ENCODE data around the gene KRT34.
"Not testable (repeated sequence)": the region's sequence is repeated elsewhere in the genome, so short reads cannot be mapped to it uniquely, and the experiment has no call there.

KRT34 gene

DNA sequence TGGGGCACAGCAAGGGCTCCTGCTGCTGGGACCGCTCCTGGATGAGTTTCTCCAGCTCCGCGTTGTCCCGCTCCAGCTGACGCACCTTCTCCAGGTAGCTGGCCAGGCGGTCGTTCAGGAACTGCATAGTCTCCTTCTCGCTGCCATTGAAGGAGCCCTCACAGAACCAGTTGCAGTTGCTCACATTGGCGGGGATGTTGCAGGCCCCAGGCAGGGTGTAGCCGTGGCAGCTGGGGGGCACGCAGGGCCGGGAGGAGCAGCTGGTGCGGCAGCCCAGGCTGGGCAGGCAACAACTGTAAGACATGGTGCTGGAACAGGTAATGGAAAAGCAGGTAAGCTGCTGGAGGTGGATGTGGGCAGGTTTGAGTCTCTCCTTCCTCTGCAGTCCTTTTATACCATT lies at the start of gene KRT34:
Gene KRT34, minus strand, starts transcription at position 364 of the 400 bp plus-strand sequence. Its CDS starts 60 bp downstream, at position 304.
- not testable (repeated sequence) for DNase-seq

DNA sequence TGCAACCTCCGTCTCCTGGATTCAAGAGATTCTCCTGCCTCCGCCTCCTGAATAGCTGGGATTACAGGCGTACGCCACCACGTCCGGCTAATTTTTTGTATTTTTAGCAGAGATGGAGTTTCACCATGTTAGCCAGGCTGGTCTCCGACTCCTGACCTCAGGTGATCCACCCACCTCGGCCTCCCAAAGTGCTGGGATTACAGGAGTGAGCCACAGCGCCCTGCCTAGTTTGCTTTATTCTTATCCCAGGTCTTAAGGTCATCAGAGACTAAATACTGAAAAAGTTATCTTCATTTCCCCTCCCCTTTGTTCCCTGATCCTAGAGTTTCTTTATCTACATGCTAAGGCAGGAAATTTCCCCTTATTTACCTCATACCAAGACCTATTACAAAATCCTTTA lies 48.3 kb upstream of the KRT34 start:
- not testable (repeated sequence) for DNase-seq

DNA sequence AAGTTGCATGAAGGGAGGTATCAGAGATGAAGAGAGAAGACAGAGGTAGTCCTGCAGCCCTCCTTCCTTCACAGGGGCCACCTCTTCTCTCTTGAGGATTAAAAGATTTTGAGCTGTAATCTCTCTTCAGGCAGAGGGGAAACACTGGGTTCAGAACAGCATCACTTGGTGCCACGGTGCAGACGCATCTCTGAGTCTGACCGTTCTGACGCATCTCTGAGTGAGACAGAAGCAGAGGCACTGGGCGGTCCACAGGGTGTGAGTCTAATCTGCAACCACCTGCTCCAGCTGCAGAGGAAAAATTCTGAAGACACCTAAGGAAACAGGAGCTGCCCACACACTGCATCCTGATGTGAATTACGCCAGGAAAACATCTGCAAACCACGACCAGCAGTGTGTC lies 47.6 kb upstream of the KRT34 start:
- DNase-seq: no peak

DNA sequence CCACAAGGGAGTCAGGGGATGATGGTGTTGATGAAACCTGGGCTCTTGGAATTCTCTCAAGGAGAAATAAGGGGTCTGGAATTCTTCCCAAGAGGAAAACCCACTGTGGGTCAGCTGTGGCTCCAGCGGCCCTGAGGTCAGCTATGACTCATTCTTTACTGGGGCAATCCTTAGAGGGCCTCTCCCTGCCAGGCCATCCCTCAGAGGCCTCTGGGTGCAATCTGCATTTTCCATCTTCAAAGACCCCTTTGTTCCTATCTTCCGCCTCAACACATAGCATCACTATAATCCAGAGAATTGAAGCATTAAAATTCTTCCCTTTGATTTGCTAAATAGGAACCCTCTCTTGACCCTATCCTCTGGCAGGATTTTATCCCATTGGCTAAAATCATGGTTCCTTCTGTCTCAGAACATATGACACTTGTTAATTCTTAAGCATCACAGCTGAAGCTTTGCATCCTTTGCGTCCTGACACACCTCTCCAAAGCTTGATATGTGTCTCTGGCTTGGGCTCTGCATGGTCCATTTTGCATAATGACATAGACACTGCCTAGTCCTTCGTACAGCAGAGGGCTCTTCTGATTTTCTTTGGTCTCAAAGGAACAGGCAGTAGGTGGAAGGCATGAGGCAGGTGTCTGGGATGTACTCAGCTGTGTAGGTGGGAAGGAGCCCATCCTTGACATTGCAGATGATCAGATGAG lies 46.6 kb upstream of the KRT34 start:
- no peak for DNase-seq

DNA sequence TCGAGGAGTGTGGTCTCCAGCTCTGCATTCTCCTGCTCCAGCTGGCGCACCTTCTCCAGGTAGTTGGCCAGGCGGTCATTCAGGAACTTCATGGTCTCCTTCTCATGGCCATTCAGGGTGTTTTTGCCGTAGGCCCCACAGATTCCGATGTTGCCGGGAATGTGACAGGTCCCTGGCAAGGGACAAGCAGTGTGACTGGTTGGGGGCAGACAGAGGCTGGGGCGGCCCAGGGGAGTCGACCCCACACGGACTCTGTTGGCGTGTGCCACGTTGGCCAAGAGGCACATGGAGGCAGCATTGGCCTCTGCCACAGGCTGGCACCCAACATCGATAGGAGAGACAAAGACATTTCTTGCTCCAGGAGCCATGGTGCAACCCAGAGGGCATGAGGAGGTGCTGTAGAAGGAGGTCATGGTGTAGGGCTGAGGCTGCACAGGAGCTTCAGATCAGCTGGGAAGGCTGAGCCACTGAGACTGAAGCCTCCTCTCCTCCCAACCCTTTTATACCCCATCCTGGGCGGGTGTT lies 42.1 kb upstream of the KRT34 start, which contains the start of gene KRT37:
Gene KRT37, minus strand, starts transcription at position 475 of the 525 bp plus-strand sequence. Its CDS starts 62 bp downstream, at position 413.
- no peak for DNase-seq

DNA sequence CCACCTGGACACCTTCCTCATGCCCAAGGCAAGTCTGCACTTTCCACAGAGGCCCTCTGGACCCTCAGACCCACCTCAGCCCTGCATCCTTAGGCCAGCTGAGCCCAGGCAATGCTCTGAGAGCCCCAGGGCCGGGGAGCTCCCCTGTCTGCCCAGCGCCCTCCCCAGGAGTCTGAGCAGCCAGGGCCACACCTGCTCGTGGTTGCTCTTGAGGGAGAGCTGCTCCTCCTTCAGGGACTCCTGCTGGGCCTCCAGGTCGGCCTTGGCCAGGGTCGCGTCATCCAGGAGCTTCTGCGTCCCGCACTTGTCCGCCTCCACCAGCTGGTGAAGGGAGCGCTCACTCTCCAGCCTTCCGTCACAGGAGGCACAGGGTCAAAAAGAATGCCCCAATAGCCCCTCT lies 40.5 kb upstream of the KRT34 start:
- DNase-seq: not testable (repeated sequence)

DNA sequence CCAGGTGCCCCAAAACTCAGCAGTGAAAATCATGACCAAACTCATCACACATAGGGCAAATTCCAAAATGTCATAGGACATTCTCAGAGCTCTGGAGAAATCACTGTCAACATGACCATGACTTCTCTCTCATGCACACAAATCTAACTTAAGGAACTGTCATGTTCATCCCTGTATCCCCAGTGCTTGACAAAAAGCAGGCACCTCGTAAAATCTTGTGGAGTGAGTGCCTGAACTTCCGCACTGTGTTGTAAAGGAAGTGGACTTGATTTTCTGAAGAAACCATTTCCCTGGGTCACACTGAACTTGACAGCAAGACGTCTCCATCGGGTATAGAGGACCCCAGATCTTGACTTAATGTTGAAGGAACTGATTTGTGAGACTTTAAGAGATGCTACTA lies 39.5 kb upstream of the KRT34 start:
- DNase-seq: no peak

DNA sequence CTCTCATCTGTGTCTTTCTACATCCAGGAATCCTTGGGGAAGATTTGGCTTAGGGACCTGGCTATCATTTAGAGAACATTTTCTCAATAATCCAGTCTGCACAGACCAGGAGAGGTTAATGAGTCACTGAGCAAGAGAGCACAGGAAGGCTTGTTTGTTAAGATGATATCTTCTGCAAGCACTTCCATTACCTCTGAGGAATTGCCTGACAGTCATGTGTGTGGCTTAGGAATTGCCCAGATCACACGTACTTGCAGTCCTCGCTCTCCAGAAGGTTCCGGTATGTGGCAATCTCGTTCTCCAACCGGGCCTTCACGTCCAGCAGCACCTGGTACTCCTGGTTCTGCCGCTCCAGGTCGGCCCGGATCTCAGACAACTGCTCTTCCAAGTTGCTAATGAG lies 39.0 kb upstream of the KRT34 start:
- no peak for DNase-seq

DNA sequence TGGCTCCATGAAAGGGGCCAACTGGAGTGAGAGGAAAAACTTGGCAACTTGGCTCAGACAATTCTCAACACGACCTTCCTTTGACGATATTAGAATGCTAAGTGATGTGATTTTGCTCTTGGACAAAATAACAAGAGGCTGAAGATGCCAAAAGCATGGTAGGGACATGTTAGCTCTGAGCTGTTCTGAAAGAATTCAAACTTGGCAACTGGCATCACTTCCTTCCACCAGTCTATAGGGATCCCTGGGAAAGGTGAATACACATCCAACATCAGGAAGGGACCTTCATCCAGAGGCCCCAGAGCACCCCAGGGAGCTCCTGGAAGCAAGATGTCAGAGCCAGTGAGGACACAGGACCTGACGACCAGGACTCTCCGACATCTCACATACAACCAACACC lies 38.0 kb upstream of the KRT34 start:
- no peak for DNase-seq

DNA sequence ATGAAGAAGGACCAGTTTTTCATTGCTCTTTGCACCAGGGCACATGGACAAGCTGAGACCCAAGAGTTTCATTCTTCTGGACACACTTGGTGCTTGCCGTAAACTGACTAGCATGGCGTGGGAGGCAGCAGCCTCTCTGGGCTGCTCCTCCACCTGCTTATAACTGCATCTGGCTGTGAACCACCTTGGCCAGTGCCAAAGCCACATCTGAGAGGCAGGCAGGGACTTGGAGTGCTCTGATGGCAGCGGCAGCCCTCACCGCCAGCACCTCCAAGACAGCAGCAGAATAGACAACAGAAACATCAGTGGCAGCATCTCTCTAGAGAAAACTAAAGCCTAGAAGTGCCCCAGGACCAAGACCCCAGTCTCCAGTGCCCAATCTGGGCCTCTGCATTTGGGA lies 37.6 kb upstream of the KRT34 start:
- peak; percentile 32 for DNase-seq

DNA sequence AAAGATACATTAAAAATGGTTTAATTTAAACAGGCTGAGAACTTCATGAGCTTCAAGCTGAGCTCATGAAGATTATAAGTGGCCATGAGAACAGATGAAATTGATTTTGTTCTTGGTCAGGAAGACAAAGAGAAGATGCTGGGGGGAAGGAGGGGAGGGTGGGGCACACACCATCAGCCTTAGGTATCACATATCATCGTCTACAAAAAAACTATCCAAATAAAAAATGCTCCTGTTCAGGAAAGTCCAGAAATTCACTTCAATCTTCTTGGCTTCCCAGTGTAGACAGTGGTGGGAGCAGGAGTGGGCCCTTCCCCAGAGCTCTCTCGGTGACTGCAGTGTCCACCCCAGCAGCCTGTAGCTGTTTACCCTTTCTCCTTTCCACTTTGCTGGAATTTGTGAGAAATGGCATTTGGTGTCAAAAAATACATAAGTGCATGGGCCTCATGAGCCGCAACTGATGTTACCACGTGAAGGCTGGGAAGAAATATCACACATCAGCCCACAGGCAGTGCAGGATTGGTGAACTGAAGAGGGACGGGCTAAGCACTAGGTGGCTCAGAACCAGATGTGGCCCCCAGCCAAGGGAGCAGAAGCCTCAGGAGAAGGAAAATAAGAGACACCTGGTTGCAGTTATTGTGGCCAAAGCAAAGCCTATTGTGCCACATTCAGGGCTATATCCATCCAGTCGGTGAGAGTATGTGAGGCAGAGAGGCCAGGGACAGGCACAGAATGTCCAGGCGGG lies 36.2 kb upstream of the KRT34 start:
- DNase-seq: no peak

DNA sequence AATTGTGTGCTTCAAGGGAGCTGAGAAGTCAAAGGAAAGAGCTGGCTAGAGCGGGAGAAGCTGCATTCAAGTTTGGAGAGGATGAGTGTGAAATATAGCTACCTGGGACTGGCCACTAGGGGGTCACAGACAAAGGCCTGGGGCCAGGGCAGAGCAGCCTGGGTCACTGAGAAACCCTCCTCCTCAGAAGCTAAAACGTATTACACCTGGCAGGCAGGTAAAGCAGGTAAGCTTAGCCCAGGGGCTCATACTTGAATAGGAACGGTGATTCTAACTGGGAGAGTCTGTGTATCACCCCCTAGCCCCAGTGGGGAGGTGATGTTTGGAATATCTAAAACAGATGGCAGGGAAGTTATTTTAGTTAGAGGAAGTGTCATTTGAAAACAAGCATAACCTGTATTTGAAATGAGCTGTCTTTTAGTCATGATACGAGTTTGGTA lies 35.5 kb upstream of the KRT34 start:
- DNase-seq: no peak

DNA sequence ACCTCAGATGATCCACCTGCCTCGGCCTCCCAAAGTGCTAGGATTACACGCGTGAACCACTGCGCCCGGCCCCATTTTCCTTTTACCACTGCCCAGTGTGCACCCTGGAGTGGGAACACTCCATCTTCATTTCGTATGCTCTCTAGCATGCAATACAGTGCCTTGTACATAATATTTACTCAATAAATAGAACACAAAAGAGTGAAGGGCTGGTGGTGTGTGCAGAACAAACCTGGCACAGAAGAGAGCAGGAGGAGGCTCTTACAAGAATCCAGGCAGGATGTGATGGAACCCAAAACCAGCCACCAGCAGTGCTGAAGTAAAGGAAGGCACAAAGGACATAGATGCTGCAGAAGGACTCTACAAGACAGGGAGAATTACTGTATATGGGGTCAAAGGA lies 35.0 kb upstream of the KRT34 start:
- no peak for DNase-seq

DNA sequence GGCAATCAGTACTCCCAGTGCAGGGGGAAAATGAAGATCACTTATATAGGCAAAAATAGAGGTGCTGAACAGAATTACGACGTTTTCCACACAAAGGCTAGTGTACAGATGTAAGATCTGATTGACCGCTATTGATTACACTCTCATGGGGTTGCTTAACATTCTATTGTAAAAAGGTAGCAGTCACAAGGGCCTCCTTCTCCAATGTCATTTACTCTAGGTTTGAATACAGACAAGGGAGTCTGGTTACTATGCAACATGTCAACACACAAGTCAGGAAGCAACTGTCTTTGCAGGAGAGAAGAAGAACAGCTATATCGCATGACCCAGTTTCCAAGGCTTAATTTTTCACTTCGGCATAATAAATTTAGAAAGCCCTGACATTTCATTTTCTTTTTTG lies 34.4 kb upstream of the KRT34 start:
- no peak for DNase-seq

DNA sequence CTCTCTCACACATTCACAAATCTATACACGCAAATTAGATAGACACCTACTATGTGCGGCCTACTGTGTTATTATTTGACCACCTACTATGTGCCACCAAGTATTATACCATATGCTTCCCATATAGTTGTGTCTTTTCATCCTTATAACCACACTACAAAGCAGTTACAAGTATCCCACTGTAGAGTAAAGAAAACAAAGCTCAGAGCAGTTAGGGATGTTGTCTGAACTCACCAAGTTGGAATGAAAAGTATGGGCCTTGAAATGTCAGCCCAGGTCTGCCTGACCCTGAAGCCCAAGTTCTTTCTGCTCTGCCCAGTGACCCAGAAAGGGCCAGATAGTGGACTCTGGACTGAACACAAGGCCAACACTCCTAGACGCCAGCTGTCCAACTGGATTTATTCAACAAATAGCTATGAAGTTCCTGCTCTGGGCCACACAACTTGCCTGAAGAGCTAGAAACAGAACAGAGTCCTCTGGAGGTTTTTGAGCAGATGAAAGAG lies 33.8 kb upstream of the KRT34 start:
- no peak for DNase-seq

DNA sequence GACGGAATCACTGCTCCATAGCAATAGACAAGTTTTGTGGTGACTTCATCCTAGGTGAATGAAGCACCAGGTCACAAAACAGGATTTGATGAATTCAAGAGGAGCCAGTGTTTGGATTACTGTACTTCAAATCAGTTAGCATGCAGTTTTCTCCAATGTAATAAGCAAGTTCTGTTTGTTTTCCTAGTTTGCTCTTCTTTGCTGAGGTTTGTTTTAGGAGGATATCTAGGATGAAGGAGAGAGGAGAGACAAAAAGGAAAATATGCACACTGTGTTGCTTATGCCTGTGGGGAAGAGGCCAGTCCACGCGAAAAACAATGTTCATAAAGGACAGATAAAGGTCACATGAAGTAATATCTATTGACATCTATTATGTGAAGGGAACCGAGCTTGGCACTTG lies 33.3 kb upstream of the KRT34 start:
- no peak for DNase-seq

DNA sequence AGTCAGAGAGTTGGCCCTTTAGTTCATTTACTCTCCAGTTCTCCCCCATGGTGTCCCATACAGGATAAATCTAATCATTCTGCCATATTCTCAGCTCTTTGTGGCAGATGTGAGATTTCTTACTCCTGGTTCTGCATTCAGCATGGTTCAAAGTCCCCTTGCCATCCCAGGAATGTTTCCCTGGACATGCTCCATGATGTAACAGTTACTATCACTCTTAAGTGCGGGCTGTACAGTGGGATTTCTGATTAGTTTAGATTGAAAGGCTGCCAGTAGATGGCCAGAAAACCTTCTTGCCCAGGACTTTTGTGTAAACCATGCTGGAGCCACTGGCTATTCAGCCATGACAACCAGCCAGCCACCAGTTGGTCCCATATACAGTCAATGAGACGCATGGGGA lies 31.9 kb upstream of the KRT34 start:
- no peak for DNase-seq

DNA sequence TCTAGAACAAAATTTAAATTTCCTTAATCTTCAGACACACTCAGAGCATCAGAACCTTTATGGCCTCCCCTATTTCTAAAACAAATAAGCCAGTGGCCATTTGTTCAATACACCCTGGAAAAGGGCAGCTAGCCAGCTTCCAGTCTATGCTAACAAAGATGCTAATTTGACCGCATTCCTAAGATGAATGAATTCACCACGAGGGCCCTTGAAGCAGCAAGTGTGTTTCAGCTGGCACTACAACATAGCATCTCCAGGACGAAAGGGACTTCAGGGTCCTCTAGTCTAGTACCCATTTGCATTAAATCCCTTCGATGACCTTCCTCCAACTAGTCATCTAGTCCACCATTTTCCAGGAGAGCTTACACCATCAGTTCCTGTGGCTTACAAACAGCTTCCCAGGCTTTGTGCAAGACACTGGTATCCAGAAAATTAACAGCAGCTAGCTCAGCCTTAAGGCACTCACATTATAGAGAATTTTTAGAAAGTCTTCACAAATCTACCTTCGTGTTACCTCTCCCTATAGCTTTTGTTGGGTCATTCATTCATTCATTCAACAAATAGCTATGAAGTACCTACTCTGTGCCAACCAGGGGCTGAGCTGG lies 31.3 kb upstream of the KRT34 start:
- no peak for DNase-seq

DNA sequence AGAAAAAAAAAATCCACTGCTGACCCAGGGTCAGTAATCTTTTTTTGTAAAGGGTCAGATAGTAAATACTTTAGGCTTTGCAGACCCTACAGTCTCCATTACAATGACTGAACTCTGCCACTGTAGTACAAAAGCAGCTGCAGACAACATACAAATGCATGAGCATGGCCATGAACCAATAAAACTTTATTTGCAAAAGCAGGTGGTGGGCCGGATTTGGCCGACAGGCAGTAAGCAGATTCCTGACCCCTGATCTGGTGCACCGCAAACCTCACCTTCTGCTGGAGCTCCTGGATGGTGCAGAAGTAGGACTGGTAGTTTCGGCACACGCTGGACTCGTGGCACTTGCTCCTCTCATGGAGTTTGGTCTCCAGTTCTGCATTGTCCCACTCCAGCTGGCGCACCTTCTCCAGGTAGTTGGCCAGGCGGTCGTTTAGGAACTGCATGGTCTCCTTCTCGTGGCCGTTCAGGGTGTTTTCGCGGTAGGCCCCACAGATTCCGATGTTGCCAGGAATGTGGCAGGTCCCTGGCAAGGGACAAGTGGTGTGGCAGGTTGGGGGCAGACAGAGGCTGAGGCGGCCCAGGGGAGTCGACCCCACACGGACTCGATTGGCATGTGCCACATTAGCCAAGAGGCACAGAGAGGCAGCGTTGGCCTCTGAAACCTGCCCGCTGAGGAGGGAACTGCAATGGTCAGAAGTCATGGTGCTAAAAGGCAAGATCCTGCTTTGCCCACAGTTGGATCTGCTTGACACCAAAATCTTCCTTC lies 29.1 kb upstream of the KRT34 start:
- DNase-seq: no peak

DNA sequence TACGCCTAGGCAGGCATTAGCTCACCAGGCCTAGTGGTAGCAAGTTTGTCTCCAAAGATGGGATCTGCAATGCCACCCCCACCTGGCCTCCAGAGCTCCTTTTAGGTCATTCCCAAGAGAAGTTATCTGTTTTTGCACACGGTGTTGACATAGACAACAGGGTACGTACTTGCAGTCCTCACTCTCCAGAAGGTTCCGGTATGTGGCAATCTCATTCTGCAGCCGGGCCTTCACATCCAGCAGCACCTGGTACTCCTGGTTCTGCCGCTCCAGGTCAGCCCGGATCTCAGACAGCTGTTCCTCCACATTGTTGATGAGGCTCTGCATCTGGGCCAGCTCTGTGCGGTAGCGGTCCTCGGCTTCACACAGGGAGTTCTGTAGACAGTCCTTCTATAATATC lies 25.1 kb upstream of the KRT34 start:
- DNase-seq: no peak

DNA sequence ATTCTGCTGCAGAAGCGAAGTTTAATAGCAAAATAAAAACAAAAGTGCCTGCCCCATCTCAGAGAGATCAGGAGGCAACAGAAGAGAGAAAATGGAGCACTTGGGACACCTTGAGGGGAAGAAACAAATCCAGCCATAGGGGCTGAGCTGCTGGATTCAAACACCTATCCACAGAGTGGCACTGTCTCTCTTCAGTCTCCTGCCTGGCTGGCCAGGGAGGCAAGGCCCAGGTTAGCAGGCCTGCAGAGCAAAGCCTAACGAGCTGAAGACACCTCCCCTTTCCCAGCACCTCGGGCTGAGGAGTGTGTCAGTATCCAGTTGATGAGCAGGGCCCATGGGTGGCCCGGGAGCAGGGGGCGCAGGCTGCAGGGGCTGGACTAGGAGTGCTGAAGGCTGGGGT lies 24.1 kb upstream of the KRT34 start:
- DNase-seq: no peak

DNA sequence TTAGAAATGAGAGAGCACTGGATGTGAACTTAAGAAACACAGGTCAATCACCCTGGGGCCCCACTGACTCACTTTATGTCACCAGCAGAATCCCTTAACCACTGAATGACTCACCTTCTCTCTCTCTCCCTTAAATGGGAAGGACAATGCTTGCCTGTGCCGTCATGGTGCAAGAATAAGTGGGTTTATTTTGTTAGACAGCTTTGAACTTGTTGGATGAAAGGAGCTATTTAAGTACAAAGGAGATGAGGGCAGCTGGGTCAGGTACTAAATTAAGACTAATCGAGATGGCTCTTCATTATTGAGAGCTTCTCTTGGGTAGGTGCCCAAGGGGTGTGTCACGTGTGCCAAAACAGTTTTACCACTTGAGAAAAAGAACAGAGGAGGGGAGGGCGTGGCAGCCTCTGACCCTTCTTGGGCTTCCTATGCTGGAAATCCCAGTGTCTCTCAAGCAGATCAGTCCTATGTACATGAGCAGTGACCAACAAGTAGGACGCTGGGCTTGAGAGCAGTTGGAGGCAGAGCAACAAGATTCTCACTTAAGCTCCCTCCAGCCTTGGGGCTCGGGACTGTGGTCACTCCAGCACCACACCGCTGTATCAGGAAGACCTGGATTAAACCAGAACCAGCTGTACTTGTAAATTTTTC lies 22.0 kb upstream of the KRT34 start:
- DNase-seq: peak; percentile 12

Data from activated gamma-delta T cell treated with Interleukin-2 at 50 U/mL for 16 hours (primary cell).